HL-60/S4 treated with retinoic acid at 250 ng/mL for 4 days and 3 days (cell line): Measurements from ENCODE around the gene ST3GAL3.
"Not testable (repeated sequence)": the region's sequence is repeated elsewhere in the genome, so short reads cannot be mapped to it uniquely, and the experiment has no call there.

Experiments
- in situ Hi-C: fragments of 300-500 bp; cut with MboI; formaldehyde crosslinking; loops from 2 replicates; pipeline ENCODE4 v1.7.0; 2022; ENCODE audit warnings: low sequenced_read_pairs

Gene ST3GAL3

GRCh38 chr1:43703836-43704235, 3.5 kb upstream of the ST3GAL3 start:
- in situ Hi-C loops: no loop called here

- in situ Hi-C loops: no loop called here
Measured at GRCh38 chr1:43704838-43705237, 2.5 kb upstream of the ST3GAL3 start.

GRCh38 chr1:43705334-43705733, 2.0 kb upstream of the ST3GAL3 start:
- in situ Hi-C loops: no loop called here

GRCh38 chr1:43705982-43706597, 1.2 kb upstream of the ST3GAL3 start:
- in situ Hi-C loops: no loop called here

GRCh38 chr1:43706598-43707189, 642 bp upstream of the ST3GAL3 start:
- in situ Hi-C loops: no loop called here

- in situ Hi-C loops: no loop called here
Measured at GRCh38 chr1:43708002-43708410, 670 bp downstream of the ST3GAL3 start.

- in situ Hi-C loops: no loop called here
Measured at GRCh38 chr1:43711049-43711448, 3.7 kb downstream of the ST3GAL3 start.

- in situ Hi-C loops: no loop called here
Measured at GRCh38 chr1:43711524-43712386, 4.4 kb downstream of the ST3GAL3 start.

- in situ Hi-C loops: no loop called here
Measured at GRCh38 chr1:43716559-43717281, 9.4 kb downstream of the ST3GAL3 start.

- in situ Hi-C loops: no loop called here
Measured at GRCh38 chr1:43719063-43719462, 11.7 kb downstream of the ST3GAL3 start.

- in situ Hi-C loops: not testable (repeated sequence)
Measured at GRCh38 chr1:43719670-43720419, 12.5 kb downstream of the ST3GAL3 start.

- in situ Hi-C loops: no loop called here
Measured at GRCh38 chr1:43722810-43723209, 15.5 kb downstream of the ST3GAL3 start.

- in situ Hi-C loops: no loop called here
Measured at GRCh38 chr1:43729816-43730463, 22.6 kb downstream of the ST3GAL3 start.

GRCh38 chr1:43731867-43732531, 24.7 kb downstream of the ST3GAL3 start:
- in situ Hi-C loops: no loop called here

GRCh38 chr1:43736819-43737218, 29.5 kb downstream of the ST3GAL3 start:
- in situ Hi-C loops: no loop called here

- in situ Hi-C loops: no loop called here
Measured at GRCh38 chr1:43742026-43742425, 34.7 kb downstream of the ST3GAL3 start.

- in situ Hi-C loops: no loop called here
Measured at GRCh38 chr1:43743206-43743605, 35.9 kb downstream of the ST3GAL3 start.

- in situ Hi-C loops: no loop called here
Measured at GRCh38 chr1:43747736-43748135, 40.4 kb downstream of the ST3GAL3 start.

GRCh38 chr1:43750083-43750482, 42.7 kb downstream of the ST3GAL3 start:
- in situ Hi-C loops: no loop called here

- in situ Hi-C loops: no loop called here
Measured at GRCh38 chr1:43753422-43753821, 46.1 kb downstream of the ST3GAL3 start.
